Cardiac septum (tissue), 1 donor: Measurements from ENCODE around the gene NGRN. TPM values are rescaled to one million over a fixed set of nuclear protein-coding genes. Genes with fewer than 3 reads are reported as not detected.
"Not testable (repeated sequence)": the region's sequence is repeated elsewhere in the genome, so short reads cannot be mapped to it uniquely, and the experiment has no call there.

ENCODE experiments used
- DNase-seq: peaks from one replicate; pipeline ENCODE4 v3.0.0-alpha.2; 2020; ENCODE audit warnings: low spot score
- intact Hi-C: fragments of 100-400 bp; cut with DNase I; formaldehyde crosslinking; loops from one replicate; pipeline ENCODE4 v1.14.0; 2022
- total RNA-seq: library from RNA; stranded (reverse); fragmentation: NEBNext Ultra II Directional; extraction: Animal tissue kit (Norgen Biotek cat#: 25700); gene quantifications from one replicate; pipeline ENCODE4 v1.2.1, GENCODE V29; 2021
- donor health status: DM: no; HTN: no; CAD: no.

Gene NGRN
- total RNA-seq, 1 donor from 2014 or later: 111 TPM

DNA sequence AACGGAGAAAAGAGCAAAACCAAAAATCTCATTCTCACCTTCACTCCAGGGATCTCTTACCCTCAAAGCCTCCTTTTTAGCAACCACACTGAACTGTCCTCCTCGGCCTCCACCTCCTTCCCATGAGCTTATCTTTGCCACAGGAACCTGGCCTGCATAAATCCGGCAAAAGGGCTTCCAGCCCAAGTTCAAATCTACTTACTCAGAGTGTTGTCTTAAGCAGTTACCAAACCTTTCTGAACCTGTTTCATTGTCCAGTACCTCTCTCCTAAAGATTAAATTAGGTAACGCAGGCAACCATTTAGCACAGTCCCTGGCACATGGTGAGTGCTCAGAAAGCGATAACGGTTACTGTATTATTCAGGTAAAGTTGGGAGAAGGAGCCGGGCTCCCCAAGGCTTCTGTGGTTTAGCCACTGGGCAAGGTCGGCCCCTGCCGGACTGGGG is 32.5 kb upstream of the NGRN start:
- no peak for DNase-seq
- intact Hi-C loops: loop anchor here (5.0 kb wide), 1 partner anchor 34 kb away; the partner anchor contains the start of gene NGRN

- intact Hi-C loops: loop anchor here (5.0 kb wide), 1 partner anchor 34 kb away; the partner anchor contains the start of gene NGRN
These were observed 31.9 kb upstream of the NGRN start, which contains the start of gene CIB1 for GRCh38 chr15:90233387-90234095. TSS of gene CIB1 (minus strand) at chr15:90233941. CDS start at chr15:90233885, 56 bp downstream.

GRCh38 chr15:90234096-90234988 is 31.1 kb upstream of the NGRN start, which contains the start of gene GDPGP1:
TSS of gene GDPGP1 (plus strand) at chr15:90234209. CDS start at chr15:90240909, 6,700 bp downstream.
- no peak for DNase-seq
- intact Hi-C loops: loop anchor here (5.0 kb wide), 1 partner anchor 33 kb away; the partner anchor contains the start of gene NGRN

More at GRCh38 chr15:90233387-90234095, 31.9 kb upstream of the NGRN start, which contains the start of gene CIB1:
- DNase-seq: peak; percentile 99

DNA sequence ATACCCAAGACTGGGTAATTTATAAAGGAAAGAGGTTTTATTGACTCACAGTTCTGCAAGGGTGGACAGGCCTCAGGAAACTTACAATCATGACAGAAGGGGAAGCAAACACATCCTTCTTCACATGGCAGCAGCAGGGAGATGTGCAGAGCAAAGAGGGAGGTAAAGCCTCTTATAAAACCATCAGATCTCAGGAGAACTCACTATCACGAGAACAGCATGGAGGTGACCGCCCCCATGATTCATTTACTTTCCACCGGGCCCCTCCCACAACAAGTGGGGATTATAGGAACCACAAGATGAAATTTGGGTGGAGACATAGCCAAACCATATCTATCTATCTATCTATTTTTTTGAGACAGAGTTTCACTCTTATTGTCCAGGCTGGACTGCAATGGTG is 26.1 kb upstream of the NGRN start:
- intact Hi-C loops: no loop called here
- DNase-seq: no peak

DNA sequence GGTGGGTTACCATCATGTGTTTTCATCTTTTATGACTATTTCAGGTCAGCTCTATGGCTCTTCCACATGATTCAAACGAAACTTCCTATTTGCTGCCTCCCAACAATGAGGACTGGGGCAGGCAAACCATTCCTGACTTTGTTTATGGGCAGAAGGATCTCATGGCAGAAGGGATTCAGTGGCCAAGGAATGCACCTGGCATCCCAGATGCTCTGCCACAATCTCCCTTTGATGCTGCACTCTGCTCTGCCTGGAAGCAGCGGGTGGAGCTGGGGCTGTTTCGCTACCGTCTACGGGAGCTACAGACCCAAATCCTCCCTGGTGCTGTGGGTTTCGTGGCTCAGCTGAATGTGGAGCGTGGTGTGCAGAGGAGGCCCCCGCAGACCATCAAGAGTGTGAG is 24.6 kb upstream of the NGRN start:
- intact Hi-C loops: no loop called here
- no peak for DNase-seq

GRCh38 chr15:90241343-90242192 is 23.9 kb upstream of the NGRN start:
- no peak for DNase-seq
- intact Hi-C loops: no loop called here

- DNase-seq: no peak
- intact Hi-C loops: no loop called here
These were observed 21.4 kb upstream of the NGRN start for GRCh38 chr15:90243943-90244639.

DNA sequence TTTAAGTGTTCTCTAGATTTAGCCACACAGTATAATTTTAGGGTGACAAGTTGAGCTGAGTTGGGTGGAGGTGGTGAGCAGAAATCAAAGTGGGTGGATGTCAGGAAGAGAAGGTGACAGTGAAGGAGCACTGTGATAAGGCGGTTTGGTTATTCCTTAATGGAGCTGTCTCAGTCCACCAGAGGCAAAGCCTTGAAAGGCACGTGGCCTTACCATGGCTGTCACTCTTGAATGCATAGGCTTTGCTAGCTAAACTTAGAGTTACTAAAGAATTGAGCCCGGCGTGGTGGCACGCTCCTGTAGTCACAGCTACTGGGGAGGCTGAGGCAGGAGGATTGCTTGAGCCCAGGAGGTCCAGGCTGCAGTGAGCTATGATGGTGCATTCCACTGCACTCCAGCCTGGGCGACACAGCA is 16.7 kb upstream of the NGRN start:
- peak; percentile 75 for DNase-seq
- intact Hi-C loops: no loop called here

- intact Hi-C loops: no loop called here
- peak; percentile 98 for DNase-seq
These were observed 16.1 kb upstream of the NGRN start, which contains the start of gene TTLL13 for GRCh38 chr15:90249203-90249863. TSS of gene TTLL13 (plus strand) at chr15:90249556. CDS start at chr15:90250631, 1,075 bp downstream.

GRCh38 chr15:90257776-90258175 is 7.7 kb upstream of the NGRN start:
- no peak for DNase-seq
- intact Hi-C loops: no loop called here

DNA sequence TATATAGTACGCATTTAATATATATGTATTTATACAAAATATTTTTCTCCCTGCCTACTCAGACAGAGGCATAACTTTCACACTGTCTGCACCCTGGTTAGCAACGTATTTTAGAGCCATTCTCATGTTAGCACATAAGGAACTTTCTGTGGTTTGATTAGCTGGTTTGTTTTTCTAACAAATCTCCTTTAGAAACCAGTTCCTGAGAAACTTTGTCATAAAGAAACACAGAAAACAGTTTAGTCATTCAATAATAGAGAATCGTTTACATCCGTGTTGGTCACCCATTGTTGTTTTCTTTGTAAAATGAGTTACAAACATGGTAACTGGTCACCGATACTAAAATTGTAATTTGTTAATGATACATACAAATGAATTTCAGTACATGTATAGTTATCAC is 5.9 kb upstream of the NGRN start:
- intact Hi-C loops: no loop called here
- no peak for DNase-seq

DNA sequence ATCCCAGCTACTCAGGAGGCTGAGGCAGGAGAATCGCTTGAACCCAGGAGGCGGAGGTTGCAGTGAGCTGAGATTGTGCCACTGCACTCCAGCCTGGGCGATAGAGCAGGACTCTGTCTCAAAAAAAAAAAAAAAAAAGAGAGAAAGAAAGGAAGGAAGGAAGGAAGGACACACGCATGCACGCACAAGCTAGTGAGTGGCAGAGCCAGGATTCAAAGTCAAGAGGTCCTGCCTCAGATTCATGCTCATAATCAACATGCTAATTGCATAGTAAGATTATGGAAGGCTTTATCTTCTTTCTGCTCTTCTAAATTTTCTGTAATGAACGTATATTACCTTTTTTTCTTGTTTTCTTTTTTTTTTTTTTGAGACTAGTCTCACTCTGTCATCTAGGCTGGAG is 4.7 kb upstream of the NGRN start:
- intact Hi-C loops, DNase-seq: not testable (repeated sequence)

DNA sequence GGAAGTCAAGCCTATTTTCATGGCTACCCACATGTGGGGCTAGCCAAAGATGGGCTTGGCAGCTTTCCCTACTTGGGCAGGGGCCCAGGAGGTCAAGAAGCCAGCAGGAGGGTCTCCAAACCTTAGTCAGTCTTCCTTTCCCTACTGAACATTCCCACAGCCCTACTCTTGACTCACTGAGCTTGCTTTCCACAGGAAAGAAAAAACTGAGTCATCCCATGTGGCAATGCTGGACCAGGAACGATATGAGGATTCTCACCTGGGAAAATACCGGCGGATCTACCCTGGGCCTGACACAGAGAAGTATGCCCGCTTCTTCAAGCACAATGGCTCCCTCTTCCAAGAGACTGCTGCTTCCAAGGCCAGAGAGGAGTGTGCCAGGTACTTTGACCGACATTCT is 3.7 kb upstream of the NGRN start:
- intact Hi-C loops: no loop called here
- DNase-seq: no peak

- no peak for DNase-seq
- intact Hi-C loops: no loop called here
These were observed 3.0 kb upstream of the NGRN start for GRCh38 chr15:90262426-90262825.

- DNase-seq: no peak
These were observed 801 bp upstream of the NGRN start for GRCh38 chr15:90264671-90265070.

DNA sequence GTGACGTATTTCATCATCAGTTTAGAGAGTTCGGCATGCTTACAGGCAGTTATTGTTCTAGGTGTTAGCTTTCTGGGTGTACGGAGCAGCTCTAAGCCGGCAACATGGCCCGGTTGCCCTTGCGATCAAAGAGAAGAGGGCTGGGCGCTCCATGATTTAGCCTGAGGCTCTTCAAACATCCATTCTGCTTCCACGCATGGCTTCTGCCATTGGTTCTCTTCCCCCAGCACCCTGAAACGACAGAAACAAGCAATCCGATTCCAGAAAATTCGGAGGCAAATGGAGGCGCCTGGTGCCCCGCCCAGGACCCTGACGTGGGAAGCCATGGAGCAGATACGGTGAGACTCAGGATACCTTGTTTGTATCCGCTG is 574 bp downstream of the NGRN start:
- intact Hi-C loops: loop anchor here (5.0 kb wide), 1 partner anchor 34 kb away; the partner anchor contains the start of genes CIB1 and GDPGP1
- DNase-seq: no peak

More at GRCh38 chr15:90264671-90265070, 801 bp upstream of the NGRN start:
- intact Hi-C loops: loop anchor here (5.0 kb wide), 1 partner anchor 32 kb away; the partner anchor contains the start of genes CIB1 and GDPGP1

GRCh38 chr15:90266485-90266884 is 1.0 kb downstream of the NGRN start:
- intact Hi-C loops: loop anchor here (5.0 kb wide), 1 partner anchor 34 kb away; the partner anchor contains the start of genes CIB1 and GDPGP1
- DNase-seq: no peak

GRCh38 chr15:90268415-90268814 is 2.9 kb downstream of the NGRN start:
- intact Hi-C loops: loop anchor here (5.0 kb wide), 1 partner anchor 36 kb away; the partner anchor contains the start of genes CIB1 and GDPGP1
- DNase-seq: no peak
